Dendritic cell treated with granulocyte-macrophage colony-stimulating factor and Interleukin-4, amounts not matched to agents 40 ng/mL and 50 ng/mL, for 4 days (primary cell): ENCODE data around the gene KRTAP4-2.
"Not testable (repeated sequence)": the region's sequence is repeated elsewhere in the genome, so short reads cannot be mapped to it uniquely, and the experiment has no call there.

Experiments used
- H3K27ac Mint-ChIP-seq: one replicate; pipeline ENCODE4 v1.8.0; 2022; ENCODE audit warnings: mild to moderate bottlenecking, mixed read lengths
- H3K27me3 Mint-ChIP-seq: one replicate; pipeline ENCODE4 v1.8.0; 2022; ENCODE audit warnings: mild to moderate bottlenecking, mixed read lengths
- H3K36me3 Mint-ChIP-seq: one replicate; pipeline ENCODE4 v1.8.0; 2022; ENCODE audit warnings: low read depth, mixed read lengths
- H3K4me1 Mint-ChIP-seq: one replicate; pipeline ENCODE4 v1.8.0; 2022; ENCODE audit warnings: low read depth, mixed read lengths
- H3K4me3 Mint-ChIP-seq: one replicate; pipeline ENCODE4 v1.8.0; 2022; ENCODE audit warnings: mild to moderate bottlenecking, moderate library complexity, mixed read lengths
- H3K9me3 Mint-ChIP-seq: one replicate; pipeline ENCODE4 v1.8.0; 2022; ENCODE audit warnings: mixed read lengths
- intact Hi-C: fragments of 100-400 bp; cut with micrococcal nuclease; formaldehyde crosslinking; loops from one replicate; pipeline ENCODE4 v1.15.0; 2022

Gene KRTAP4-2

DNA sequence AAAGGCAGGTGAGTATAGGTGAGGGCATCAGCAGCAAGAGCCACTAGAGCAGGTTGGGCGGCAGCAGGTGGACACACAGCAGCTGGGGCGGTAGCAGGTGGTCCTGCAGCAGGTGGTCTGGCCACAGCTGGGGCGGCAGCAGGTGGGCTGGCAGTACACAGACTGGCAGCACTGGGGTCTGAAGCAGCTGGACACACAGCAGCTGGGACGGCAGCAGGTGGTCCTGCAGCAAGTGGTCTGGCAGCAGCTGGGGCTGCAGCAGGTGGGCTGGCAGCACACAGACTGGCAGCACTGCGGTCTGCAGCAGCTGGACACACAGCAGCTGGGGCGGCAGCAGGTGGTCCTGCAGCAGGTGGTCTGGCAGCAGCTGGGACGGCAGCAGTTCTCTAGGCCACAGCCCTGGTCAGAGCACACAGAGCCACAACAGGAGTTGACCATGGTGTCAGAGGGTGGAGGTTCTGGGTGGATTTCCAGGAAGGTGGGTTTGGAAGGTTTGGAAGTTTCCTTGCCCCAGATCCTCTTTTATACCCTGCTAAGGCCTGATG, at the start of gene KRTAP4-2:
TSS of gene KRTAP4-2 (minus strand) at position 495 of the 545 bp plus-strand sequence. CDS start at position 438, 57 bp downstream.
- Mint-ChIP-seq H3K4me1 (peaks cover 45% of the 10 kb centered on the region), H3K36me3 (no peaks in the 10 kb centered on the region), H3K4me3 (peak within 1 kb of the TSS; percentile 25), H3K27me3 (peaks cover 31% of the 10 kb centered on the region), H3K9me3 (no peaks in the 10 kb centered on the region), H3K27ac (peak within 1 kb of the TSS; percentile 79)
- intact Hi-C loops = loop anchor here (10.0 kb wide), 1 partner anchor 53 kb away; the partner anchor contains the start of gene KRTAP4-12

DNA sequence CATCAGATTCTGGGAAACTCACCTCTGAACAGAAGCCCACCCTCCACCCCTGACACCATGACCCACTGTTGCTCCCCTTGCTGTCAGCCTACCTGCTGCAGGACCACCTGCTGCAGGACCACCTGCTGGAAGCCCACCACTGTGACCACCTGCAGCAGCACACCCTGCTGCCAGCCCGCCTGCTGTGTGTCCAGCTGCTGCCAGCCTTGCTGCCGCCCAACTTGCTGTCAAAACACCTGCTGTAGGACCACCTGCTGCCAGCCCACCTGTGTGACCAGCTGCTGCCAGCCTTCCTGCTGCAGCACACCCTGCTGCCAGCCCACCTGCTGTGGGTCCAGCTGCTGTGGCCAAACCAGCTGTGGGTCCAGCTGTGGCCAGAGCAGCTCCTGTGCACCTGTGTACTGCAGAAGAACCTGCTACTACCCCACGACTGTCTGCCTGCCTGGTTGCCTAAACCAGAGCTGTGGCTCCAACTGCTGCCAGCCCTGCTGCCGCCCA, 48.6 kb upstream of the KRTAP4-2 start, which contains the start of gene KRTAP9-2:
TSS of gene KRTAP9-2 (plus strand) at position 51 of the 498 bp plus-strand sequence. CDS start at position 58, 7 bp downstream.
- not testable (repeated sequence) for H3K27ac Mint-ChIP-seq, H3K36me3 Mint-ChIP-seq, H3K4me3 Mint-ChIP-seq

DNA sequence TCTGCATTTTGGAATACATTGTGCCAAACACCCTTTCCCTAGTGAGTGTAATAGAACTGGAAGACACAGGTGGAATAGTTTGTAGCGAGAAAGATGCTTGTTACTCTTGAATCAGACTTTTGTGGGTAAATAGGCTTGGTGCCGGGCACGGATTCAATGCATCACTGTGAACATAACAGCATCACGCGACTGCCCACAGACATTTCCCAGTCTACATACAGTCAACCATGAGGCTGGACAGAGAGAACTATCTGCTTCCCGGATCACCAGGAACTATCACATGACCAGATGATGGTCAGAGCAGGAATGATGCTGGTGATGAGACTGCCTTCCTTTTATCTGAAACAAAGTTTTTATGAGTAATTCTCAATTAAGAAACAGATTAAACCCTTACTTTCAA, 48.0 kb upstream of the KRTAP4-2 start:
- Mint-ChIP-seq H3K27me3 (peaks cover 9% of the 10 kb centered on the region), H3K4me3 (no peak overlapping the region), H3K9me3 (no peaks in the 10 kb centered on the region), H3K4me1 (no peaks in the 10 kb centered on the region), H3K27ac (no peak overlapping the region), H3K36me3 (no peaks in the 10 kb centered on the region)
- intact Hi-C loops = no loop called here

More for the DNA sequence above, 48.6 kb upstream of the KRTAP4-2 start, which contains the start of gene KRTAP9-2:
- H3K27me3 Mint-ChIP-seq, intact Hi-C loops, H3K4me1 Mint-ChIP-seq, H3K9me3 Mint-ChIP-seq: not testable (repeated sequence)

DNA sequence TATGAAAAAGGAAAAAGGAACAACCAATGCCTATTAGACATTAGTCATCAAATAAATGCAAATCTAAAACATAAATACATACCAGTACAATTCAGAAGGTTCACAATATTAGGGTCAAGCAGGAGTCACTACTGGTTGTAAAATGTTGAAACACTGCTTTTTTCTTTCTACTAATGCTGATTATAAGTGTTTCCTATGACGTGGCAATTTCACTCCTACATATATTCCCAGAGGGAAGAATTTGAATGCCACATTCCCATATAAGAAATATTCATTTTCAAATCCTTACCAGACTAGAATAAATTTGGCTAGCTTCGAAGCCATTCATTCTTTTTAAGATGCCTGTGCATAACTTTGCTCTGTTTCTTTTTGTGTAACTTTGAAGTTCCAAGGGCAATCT, 45.8 kb upstream of the KRTAP4-2 start:
- Mint-ChIP-seq H3K4me3 (no peak overlapping the region), H3K36me3 (no peaks in the 10 kb centered on the region), H3K4me1 (no peaks in the 10 kb centered on the region), H3K27me3 (peaks cover 14% of the 10 kb centered on the region), H3K27ac (no peak overlapping the region), H3K9me3 (peaks cover 10% of the 10 kb centered on the region)
- intact Hi-C loops = no loop called here

DNA sequence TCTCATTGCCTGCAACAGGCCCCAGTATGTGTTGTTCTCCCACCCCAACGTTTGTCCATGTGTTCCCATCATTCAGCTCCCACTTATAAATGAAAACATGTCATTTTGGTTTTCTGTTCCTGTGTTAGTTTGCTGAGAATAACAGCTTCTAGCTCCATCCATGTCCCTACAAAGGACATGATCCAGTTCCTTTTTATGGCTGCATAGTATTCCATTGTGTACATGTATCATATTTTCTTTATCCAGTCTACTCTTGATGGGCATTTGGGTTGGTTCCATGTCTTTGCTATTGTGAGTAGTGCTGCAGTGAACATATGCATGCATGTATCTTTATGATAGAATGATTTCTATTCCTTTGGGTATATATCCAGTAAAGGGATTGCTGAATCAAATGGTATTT, 37.7 kb upstream of the KRTAP4-2 start:
- Mint-ChIP-seq H3K9me3 (peaks cover 10% of the 10 kb centered on the region), H3K4me1 (no peaks in the 10 kb centered on the region)

DNA sequence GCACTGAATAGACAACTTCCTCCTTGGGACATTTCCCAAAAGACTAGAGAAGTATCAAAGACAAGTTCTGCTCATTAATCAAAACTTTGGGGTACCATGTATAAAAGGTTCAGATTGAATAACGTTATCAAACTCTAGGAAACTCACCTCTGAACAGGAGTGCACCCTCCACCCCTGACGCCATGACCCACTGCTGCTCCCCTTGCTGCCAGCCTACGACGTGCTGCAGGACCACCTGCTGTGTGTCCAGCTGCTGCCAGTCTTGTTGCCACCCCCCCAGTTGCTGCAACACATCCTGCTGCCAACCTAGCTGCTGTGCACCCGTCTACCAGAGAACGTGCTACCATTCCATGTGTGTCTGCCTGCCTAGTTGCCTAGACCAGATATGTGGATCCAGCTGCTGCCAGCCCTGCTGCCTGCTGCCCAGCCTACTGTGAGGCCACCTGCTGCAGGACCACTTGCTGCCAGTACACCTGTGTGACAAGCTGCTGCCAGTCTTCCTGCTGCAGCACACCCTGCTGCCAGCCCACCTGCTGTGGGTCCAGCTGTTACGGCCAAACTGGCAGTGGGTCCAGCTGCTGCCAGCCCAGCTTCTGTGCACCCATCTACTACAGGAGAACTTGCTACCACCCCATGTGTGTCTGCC, 34.6 kb upstream of the KRTAP4-2 start:
- Mint-ChIP-seq H3K36me3 (no peaks in the 10 kb centered on the region), H3K9me3 (no peaks in the 10 kb centered on the region), H3K27ac (no peak overlapping the region), H3K27me3 (peaks cover 26% of the 10 kb centered on the region), H3K4me3 (no peak overlapping the region), H3K4me1 (no peaks in the 10 kb centered on the region)
- intact Hi-C loops = no loop called here

More for the DNA sequence above, 37.7 kb upstream of the KRTAP4-2 start:
- Mint-ChIP-seq H3K27me3 (peaks cover 7% of the 10 kb centered on the region), H3K36me3 (no peaks in the 10 kb centered on the region), H3K27ac (no peak overlapping the region), H3K4me3 (no peak overlapping the region)
- intact Hi-C loops = no loop called here

DNA sequence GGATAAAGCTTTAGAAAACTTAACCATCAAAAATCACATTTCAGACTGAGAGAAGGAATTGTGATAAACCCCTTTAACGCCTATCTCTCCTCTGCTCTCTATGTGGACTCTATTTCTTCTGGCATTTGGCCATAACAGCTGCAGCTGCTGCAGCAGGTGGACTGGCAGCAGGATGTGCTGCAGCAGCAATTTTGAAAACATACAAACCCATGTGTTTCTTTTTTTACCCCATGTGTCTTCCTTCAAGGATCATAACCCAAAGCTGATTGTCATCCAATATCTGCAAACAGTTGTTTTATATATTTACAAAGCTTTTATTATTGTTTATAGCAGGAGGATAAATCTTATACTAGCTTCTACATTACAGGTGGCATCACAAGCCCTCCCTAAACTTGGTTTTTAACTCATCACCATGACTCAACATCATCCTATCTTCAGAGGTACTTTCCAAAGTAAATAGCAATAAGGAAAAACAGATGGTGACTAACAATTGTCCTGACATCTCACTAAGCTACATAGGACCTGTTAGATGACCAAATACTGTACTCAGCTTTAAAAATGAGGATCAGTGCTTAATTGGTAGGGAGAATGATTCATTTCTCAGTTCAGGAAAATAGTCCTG, 33.9 kb upstream of the KRTAP4-2 start:
- no peaks in the 10 kb centered on the region for H3K36me3 Mint-ChIP-seq
- peaks cover 27% of the 10 kb centered on the region for H3K27me3 Mint-ChIP-seq
- H3K4me1 Mint-ChIP-seq = no peaks in the 10 kb centered on the region
- intact Hi-C loops = no loop called here
- no peak overlapping the region for H3K4me3 Mint-ChIP-seq
- no peaks in the 10 kb centered on the region for H3K9me3 Mint-ChIP-seq
- no peak overlapping the region for H3K27ac Mint-ChIP-seq

DNA sequence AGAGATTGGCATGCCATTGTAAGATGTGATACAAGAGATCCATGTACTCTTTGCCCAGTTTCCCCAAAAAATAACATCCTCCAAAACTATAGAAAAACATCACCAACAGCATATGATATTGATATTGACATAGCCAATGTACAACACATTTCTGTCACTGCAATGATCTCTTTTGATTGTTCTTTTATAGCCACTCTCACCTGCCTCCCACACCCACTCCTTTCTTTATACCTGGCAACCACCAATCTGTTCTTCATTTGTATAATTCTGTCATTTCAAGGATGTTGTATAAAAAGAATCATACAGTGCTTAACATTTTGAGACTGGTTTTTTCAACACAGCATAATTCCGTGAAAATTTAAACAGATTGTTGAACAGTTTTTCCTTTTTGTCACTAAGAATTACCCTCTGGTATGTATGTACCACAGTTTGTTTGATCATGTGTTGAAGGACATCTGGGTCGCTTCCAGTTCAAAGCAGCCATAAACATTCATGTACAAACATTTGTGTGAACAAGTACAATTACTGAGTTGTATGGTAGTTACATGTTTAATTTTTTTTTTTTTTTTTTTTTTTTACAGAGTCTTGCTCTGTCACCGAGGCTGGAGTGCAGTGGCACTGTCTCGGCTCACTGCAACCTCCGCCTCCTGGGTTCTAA, 21.5 kb upstream of the KRTAP4-2 start:
- no peaks in the 10 kb centered on the region for H3K4me1 Mint-ChIP-seq
- intact Hi-C loops = loop anchor here (10.0 kb wide), 1 partner anchor 285 kb away; no protein-coding TSS in a partner anchor
- no peak overlapping the region for H3K27ac Mint-ChIP-seq
- no peak overlapping the region for H3K4me3 Mint-ChIP-seq
- H3K36me3 Mint-ChIP-seq = no peaks in the 10 kb centered on the region
- H3K9me3 Mint-ChIP-seq = no peaks in the 10 kb centered on the region
- H3K27me3 Mint-ChIP-seq = peaks cover 12% of the 10 kb centered on the region

DNA sequence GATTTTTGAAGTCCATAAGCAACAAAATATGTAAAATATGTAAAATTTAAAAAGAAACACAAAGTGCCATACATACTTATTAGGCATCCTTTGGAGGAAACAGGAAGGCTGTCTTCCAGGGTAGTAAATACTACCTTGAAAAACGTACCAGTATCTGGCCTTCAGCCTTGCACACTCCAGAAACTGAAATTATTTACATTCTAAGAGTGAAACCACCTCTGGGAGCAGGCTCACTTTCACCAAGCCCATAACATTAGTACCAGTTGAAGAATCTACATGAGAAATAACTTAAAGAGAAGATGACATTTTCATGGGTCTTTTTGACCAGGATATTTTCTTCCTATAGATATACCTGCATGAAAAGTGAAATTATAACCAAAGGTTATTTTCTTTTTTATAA, 18.0 kb upstream of the KRTAP4-2 start:
- Mint-ChIP-seq H3K4me3 (no peak overlapping the region), H3K36me3 (no peaks in the 10 kb centered on the region), H3K27me3 (peaks cover 19% of the 10 kb centered on the region), H3K4me1 (no peaks in the 10 kb centered on the region), H3K9me3 (no peaks in the 10 kb centered on the region), H3K27ac (no peak overlapping the region)
- intact Hi-C loops = loop anchor here (10.0 kb wide), 1 partner anchor 281 kb away; no protein-coding TSS in a partner anchor

DNA sequence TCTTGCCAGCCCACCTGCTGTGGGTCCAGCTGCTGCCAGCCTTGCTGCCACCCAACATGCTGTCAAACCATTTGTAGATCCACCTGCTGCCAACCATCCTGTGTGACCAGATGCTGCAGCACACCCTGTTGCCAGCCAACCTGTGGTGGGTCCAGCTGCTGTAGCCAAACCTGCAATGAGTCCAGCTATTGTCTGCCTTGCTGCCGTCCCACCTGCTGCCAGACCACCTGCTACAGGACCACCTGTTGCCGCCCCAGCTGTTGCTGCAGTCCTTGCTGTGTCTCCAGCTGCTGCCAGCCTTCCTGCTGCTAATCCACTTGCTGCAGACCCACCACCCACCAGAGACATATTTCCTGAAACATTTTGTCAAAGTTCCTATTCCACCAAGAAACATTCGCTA, 12.3 kb upstream of the KRTAP4-2 start:
- no peak overlapping the region for H3K4me3 Mint-ChIP-seq
- no peaks in the 10 kb centered on the region for H3K9me3 Mint-ChIP-seq
- intact Hi-C loops = loop anchor here (10.0 kb wide), 1 partner anchor 276 kb away; no protein-coding TSS in a partner anchor
- H3K4me1 Mint-ChIP-seq = no peaks in the 10 kb centered on the region
- H3K27me3 Mint-ChIP-seq = peaks cover 26% of the 10 kb centered on the region
- no peak overlapping the region for H3K27ac Mint-ChIP-seq
- H3K36me3 Mint-ChIP-seq = no peaks in the 10 kb centered on the region

DNA sequence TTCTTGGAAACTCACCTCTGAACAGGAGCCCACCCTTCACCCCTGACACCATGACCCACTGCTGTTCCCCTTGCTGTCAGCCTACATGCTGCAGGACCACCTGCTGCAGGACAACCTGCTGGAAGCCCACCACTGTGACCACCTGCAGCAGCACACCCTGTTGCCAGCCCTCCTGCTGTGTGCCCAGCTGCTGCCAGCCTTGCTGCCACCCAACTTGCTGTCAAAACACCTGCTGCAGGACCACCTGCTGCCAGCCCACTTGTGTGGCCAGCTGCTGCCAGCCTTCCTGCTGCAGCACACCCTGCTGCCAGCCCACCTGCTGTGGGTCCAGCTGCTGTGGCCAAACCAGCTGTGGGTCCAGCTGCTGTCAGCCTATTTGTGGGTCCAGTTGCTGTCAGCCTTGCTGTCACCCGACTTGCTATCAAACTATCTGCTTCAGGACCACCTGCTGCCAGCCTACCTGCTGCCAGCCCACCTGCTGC, 11.9 kb upstream of the KRTAP4-2 start, which contains the start of gene KRTAP9-1:
TSS of gene KRTAP9-1 (plus strand) at position 51 of the 482 bp plus-strand sequence. CDS start at position 51, 0 bp downstream.
- not testable (repeated sequence) for H3K36me3 Mint-ChIP-seq, H3K4me1 Mint-ChIP-seq, H3K27ac Mint-ChIP-seq, H3K9me3 Mint-ChIP-seq, H3K4me3 Mint-ChIP-seq
- H3K27me3 Mint-ChIP-seq = peaks cover 29% of the 10 kb centered on the region
- intact Hi-C loops = loop anchor here (10.0 kb wide), 1 partner anchor 275 kb away; no protein-coding TSS in a partner anchor

DNA sequence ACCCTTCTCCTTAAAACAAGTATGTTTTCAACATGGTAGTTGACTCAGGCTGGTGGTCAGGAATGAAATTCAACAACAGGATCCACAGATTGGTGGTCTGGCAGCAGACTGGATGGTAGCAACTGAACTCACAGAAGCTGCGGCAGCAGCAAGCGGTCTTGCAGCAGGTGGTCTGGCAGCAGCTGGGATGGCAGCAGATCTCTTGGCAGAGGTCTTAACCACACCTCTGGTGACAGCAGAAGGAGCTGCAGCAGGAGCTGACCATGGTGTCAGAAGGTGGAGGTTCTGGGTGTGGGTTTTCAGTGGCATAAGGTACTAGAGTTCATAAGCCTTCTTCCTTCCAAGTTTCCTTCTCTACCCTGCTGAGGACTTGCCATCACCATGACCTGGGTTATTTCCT, 8.9 kb upstream of the KRTAP4-2 start:
- Mint-ChIP-seq H3K27me3 (peaks cover 36% of the 10 kb centered on the region), H3K4me1 (no peaks in the 10 kb centered on the region), H3K9me3 (no peaks in the 10 kb centered on the region), H3K4me3 (no peak overlapping the region), H3K36me3 (no peaks in the 10 kb centered on the region), H3K27ac (no peak overlapping the region)
- intact Hi-C loops = no loop called here

DNA sequence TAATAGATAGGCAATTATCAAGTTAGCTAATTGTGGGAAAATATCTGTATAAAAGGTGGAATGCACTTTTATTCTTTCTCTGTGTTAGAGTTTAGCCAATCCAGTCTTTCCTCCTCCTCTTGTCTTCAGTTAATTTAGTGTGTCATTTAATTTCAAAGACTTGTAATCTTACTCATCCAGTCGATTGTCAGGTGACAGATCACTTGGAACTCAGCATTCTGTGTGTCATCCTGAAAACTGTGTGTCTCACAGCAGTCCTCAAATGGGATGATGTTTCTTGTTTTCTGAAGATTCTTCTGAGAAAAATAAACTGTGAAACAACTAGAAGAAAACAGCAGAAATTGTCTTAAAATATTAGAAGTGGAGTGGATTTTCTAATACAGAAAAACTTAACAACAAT, 7.0 kb upstream of the KRTAP4-2 start:
- Mint-ChIP-seq H3K4me3 (no peak overlapping the region), H3K36me3 (no peaks in the 10 kb centered on the region), H3K27me3 (peaks cover 28% of the 10 kb centered on the region), H3K4me1 (no peaks in the 10 kb centered on the region), H3K27ac (no peak overlapping the region), H3K9me3 (no peaks in the 10 kb centered on the region)
- intact Hi-C loops = no loop called here
